Hypothalamus (tissue), 51 donors: ENCODE results near the gene TLK1.

Experiments
- DNase-seq, 51 donors: peaks; one replicate each; lab custom pipeline; 2025; lab: John Stamatoyannopoulos, UW

TLK1 gene

DNA sequence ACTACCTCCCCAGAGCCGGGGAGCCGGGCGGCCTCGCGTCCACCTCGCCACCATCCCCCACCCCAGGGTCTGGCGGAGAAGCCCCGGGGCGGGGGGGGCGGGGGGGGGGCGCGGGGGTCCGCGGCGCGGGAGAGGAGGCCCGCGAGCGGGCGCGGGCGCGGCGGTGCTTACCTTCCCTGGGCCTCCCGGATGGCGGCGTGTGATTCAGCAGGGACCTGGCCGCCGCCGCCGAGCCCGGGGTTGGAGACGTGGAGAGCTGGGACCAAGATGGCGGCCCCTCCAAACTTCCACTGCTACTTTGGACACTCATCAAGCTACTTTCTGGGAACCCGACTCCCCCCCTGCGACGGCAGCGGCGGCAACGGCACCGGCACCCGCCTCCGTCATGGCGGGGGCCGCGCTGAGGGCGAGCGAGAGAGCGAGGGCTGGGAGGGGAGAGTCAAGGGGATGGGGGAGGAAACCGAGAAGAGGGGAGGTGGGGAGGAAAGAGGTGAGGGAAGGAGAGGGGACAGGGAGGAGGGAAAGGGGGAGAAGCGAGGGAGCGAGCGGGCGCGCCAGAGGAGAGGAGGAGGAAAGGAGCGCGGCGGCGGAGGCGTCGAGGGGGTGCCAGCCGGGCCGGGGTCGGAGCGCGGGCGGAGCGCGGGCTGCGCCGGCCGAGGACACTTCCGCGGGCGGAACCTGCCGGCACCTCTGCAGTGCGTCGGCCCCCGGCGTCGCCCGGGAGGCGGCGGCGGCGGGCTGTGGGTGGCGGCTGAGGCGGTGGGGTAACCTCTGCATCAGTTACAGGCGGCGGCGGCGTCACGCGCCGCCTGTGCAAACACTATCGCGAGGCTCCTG is at the start of gene TLK1:
Gene TLK1 (minus strand): TSS at position 775 of the 837 bp plus-strand sequence. CDS start 465 bp downstream, at position 310.
- DNase-seq = peak in 48 of 51 donors; percentile 18 to 81 (median 50)

DNA sequence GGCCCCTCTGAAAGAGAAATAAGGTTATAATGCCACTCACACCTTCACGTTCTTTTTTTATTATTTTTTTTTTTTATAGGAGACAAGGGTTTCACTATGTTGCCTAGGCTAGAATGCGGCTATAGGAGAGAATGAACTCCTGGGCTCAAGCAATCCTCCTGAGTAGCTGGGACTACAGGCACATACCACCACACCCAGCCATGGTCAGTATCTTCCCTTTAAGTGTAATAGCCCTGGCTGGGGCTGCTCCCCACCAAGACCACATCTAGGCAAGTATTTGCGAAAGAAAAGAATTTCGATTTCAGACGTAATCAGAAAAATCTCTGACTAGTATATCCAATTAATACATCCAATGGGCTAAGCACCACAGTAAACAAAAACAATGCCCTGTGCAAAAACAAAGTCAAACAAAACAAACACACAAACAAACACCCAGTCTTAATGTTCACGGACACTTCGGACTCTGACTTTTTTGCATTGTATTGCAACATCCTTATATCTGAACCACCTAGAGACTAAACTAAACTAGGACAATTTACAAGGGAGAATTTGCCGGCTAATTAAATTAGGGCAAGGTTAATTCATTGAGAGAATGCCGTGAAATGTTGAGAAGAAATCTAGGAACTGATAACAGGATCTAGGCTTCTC is 49.6 kb upstream of the TLK1 start:
- no peak for DNase-seq

DNA sequence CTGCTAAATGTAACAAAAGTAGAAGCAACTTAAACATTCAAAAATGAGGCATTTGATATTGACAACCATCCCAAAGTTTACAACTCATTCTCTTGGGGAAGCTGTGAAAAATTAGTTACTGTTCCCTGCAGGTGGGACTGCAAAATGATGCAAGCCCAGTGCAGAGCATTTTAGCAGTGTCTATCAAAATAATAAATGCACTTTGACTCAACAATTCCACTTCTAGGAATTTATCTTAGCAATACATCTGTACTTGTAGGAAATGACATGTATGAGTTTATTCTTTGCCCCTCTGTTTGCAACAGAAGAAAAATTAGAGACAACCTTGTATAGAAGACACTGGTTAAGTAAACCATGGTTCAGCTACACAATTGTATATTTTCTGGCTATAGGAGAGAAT is 48.0 kb upstream of the TLK1 start:
- no peak for DNase-seq

GRCh38 chr2:171206422-171207115 is 45.9 kb upstream of the TLK1 start:
- DNase-seq = no peak

DNA sequence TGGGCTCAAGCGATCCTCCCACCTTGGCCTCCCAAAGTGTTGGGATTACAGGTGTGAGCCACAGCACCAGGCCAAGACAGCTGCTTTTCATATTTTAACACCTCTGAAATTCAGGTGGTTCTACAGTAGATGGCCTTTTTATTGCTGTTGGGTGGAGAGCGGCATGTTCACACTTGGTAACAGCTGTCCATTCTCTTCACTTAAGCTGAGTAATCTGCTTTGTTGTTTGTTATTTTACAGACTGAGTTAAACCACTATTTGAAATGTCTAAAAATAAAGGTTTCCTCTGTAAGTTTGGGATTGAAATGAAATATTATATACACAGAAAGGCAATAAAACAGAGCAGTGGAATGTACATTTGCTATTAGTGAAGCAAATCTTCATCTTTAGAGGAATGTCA is 44.9 kb upstream of the TLK1 start:
- no peak for DNase-seq

- no peak for DNase-seq
These were observed 41.1 kb upstream of the TLK1 start for GRCh38 chr2:171201767-171202166.

DNA sequence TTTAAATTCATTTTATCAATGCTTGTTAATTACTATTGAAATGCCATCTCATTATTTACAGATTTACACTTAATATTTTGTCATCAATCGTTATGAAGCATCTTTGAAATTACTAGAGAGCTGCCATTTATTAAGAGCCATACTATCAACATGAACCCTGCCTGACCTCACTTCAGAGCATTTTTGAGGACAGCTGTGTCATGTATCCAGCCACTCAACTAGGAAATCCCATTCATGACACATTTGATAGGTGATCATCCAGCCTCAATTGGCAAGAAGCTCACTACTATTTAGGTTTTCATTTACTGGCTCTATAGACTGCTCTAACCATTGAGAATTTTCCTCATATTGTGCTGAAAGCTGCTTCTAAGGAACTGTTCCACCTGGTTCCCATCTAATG is 40.6 kb upstream of the TLK1 start:
- no peak for DNase-seq

- DNase-seq = no peak
These were observed 39.8 kb upstream of the TLK1 start for GRCh38 chr2:171200469-171200868.

- DNase-seq = no peak
These were observed 30.3 kb upstream of the TLK1 start for GRCh38 chr2:171191021-171191420.

- no peak for DNase-seq
These were observed 27.1 kb upstream of the TLK1 start for GRCh38 chr2:171187819-171188218.

DNA sequence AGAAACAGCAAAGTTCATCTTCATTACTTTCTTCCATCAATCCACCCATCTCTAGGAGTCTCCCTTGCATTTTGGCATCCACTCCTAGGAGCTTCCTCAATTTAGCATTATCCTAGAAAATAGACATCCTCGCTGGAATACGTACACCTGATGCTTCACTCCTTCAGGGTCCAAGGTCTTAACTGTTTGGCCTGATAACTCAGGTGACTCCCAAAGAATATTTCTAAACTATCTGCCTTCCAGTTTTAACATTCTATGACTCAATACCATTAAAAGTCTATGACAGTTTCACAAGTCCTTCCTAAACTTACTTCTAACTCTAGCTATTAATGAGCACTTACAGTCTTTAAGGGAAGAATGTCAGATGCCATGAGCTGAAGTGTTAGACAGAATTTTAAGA is 26.5 kb upstream of the TLK1 start:
- no peak for DNase-seq

- no peak for DNase-seq
These were observed 25.2 kb upstream of the TLK1 start for GRCh38 chr2:171185941-171186340.

GRCh38 chr2:171185165-171185818 is 24.6 kb upstream of the TLK1 start:
- DNase-seq = no peak

DNA sequence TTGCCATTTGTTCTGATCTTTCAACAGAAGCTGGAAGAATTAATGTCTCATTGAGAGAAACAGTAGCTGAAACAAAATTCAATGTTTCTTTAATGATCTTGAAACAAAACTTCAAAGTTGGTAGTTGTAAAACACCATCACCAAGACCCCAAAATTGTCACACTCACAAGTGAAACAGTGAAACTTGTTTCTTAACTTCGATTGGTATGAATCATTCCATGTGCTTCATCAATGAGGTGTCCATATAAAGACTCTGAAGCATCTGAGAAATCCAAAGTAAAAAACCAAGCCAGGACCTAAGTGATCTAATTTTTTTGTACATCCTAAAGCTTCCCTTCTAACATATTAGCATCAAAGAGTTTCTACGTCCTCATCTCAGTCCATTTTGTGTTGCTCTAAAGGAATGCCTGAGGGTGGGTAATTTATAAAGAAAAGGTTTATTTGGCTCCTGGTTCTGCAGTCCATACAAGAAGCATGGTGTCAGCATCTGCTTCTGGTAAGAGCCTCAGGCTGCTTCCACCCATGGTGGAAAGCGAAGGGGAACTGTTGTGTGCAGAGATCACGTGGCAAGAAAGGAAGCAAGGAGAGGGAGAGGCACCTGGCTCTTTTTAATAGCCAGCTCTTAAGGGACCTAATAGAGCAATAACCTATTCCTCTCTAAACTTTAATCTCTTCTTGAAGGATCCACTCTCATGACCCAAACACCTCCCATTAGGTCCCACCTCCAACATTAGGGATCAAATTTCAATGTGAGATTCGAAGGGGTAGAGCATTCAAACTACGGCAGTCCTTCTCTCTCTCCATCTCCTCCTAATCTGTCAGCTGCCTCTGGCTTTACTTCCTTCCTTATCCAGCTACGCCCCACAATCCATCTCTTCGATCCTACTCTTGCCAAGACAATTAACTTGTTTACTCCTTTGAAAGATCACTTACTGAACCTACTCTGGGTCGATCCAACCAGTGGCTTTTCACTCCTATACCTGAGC is 20.7 kb upstream of the TLK1 start:
- no peak for DNase-seq

GRCh38 chr2:171180229-171180930 is 19.7 kb upstream of the TLK1 start:
- DNase-seq = no peak

DNA sequence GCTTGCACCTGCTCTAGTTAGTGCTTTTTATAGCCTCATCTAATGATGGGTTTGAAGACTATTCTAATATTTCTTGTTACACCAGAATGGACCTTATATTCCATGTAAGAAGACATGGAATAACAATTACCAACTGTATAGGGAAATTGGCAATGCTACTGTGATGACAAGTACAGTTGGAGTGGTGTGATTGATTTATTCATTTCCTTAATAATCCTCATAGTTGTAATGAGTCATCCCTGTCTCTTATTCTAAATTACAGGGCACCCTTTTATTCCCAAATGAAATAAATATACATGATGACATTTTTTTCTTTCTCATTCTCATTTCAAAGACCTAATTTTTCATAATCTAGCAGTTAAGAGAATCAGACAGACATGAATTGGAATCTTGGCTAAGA is 18.3 kb upstream of the TLK1 start:
- no peak for DNase-seq

DNA sequence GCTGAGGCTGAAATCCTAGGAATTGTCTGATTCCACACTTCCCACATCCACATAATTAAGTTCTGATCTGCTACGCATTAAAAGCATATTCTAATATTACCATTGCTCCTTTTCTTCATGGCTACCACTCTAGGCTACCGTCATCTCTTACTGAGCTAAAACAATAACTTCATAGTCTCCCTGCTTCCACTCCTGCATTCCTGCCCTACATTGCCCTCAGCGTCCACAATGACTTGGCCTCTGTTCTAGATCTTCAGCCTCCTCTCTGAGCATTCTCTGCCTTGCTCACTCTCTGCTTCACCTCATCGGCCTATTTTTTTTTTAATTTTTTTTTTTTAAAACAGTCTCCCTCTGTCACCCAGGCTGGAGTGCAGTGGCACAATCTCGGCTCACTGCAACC is 15.8 kb upstream of the TLK1 start:
- no peak for DNase-seq

DNA sequence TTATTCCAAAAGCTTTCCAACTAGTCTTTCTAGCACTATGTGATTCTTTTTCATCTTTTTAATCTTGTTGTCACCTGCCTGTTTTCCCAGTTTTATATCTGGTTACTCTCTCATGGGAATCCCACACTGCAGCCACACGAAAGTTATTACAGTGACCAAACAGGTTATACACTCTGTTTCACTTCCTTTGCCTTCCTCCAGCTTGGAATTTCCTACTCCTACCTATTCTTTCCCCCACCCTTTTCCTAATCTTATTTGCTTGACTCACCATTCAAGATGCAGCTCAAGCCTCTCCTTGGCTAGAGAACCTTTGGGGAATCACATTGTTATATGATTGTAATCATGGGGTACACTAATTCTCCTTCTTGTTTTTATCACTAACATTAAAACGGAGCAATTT is 13.4 kb upstream of the TLK1 start:
- DNase-seq = no peak

GRCh38 chr2:171173087-171173486 is 12.4 kb upstream of the TLK1 start:
- no peak for DNase-seq
